Dermis microvascular lymphatic vessel endothelial cell (primary cell): Measurements from ENCODE around the gene PRDM16. TPM values are rescaled to one million over a fixed set of nuclear protein-coding genes. Genes with fewer than 3 reads are reported as not detected.
A peak's percentile ranks its signal among the peaks of the same experiment; 100 is the strongest.

ENCODE experiments used
- DNase-seq, 2 donors: peaks; one replicate each; pipeline versions ENCODE4 v3.0.0 to v3.0.0-alpha.2; 2010; ENCODE audit warnings: low read depth in 2 of 2
- total RNA-seq: library from RNA; depleted of rRNA; stranded (reverse); fragments of >200 nt; gene quantifications from 2 replicates; pipeline ENCODE4 v1.2.1, GENCODE V29; 2014

PRDM16 gene
- total RNA-seq, 1 donor from 2014 or later, result not detected

- no peak for DNase-seq
Observed at GRCh38 chr1:3408751-3409266, 339.8 kb downstream of the PRDM16 start.

DNA sequence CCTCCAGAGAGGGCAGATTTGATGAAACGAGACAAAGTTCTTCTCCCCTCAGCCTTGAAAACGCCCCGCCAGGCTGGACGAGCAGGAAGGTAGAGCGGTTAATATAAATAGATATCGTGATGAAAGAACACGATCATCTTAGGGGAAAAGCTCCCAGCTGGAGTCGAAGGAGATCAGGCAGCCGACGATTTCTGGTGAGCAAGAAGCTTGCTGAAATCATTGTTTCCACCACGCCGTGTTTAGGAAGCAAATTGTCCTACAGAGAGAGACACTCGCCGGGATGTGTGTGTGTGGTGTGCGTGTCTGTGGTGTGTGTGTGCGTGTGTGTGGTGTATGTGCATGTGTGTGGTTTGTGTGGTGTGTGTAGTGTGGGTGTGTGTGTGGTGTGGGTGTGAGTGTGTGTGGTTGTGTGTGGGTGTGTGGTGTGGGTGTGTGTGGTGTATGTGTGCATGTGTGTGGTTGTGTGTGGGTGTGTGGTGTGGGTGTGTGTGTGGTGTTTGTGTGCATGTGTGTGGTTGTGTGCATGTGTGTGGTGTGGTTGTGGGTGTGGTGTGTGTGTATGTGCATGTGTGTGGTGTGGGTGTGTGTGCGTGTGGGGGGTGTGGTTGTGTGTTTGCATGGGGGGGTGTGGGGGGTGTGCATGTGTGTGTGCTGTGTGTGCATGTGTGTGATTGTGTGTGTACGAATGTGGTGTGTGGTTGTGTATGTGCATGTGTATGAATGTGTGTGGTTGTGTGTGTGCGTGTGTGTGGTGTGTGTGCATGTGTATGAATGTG lies 340.6 kb downstream of the PRDM16 start:
- DNase-seq, result no peak

- peak; percentile 16 to 51 for DNase-seq
Observed at GRCh38 chr1:3410142-3410925, 341.3 kb downstream of the PRDM16 start.

- no peak for DNase-seq
Observed at GRCh38 chr1:3411806-3412205, 342.8 kb downstream of the PRDM16 start.

- no peak for DNase-seq
Observed at GRCh38 chr1:3412376-3412775, 343.4 kb downstream of the PRDM16 start.

GRCh38 chr1:3413975-3414710 lies 345.1 kb downstream of the PRDM16 start:
- no peak for DNase-seq

- peak; percentile 26 to 63 for DNase-seq
Observed at GRCh38 chr1:3415260-3416090, 346.5 kb downstream of the PRDM16 start.

GRCh38 chr1:3417082-3417739 lies 348.2 kb downstream of the PRDM16 start:
- DNase-seq, result no peak

GRCh38 chr1:3417934-3418333 lies 348.9 kb downstream of the PRDM16 start:
- no peak for DNase-seq

DNA sequence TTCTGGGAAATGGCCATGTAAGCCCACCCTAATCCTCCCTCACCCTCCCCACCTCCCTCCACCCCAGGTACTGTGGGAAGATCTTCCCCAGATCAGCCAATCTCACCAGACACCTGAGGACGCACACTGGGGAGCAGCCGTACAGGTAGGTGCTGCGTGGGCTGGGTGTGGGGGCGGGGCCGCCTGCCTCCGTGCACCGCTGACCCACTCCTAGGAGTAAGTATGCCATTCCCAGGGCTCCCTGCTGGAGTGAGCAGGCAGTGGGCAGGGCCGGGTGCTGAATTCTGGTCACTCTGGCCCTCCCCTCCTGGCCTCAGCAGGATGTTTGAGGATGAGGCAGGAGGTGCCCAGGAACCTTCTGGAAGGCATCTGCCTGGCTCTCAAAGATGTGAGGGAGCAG lies 349.6 kb downstream of the PRDM16 start:
- no peak for DNase-seq

DNA sequence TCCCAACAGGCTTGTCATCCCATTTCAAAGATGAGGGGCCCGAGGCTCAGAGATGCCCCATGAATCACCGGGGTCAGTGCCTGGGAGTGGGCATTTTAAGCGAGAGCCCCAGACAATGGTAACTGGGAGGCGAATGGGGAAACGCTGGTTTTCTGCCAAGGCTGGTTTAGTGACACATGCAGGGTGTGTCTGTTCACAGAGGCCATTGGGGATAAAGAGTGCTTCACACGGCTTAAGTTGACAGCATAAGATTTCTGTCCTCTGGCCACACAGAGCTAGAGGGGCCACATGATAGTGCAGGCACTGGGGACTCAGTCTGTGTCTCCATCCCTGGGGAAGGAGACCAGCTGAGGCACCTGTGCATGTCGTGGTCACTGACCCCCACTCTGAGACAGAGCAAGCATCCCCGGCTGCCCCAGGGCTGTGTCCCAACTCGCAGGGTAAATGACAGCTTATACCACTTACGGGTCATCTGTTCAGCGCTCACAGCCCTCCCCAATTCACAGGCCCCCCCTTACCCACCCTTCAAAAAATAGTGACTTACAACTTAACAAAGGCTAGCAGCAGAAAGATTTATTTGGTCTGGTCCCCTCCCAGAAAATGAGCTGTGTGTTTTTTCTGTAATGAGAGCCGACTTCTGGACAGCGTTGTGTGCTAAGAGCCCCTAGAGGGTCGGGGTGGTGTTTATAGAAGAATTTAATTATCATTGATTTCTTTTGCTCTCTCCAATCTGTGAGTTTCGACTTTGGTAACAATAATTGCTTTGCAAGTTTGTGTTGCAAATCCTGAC lies 350.6 kb downstream of the PRDM16 start:
- DNase-seq, result no peak

- no peak for DNase-seq
Observed at GRCh38 chr1:3420218-3420951, 351.4 kb downstream of the PRDM16 start.

DNA sequence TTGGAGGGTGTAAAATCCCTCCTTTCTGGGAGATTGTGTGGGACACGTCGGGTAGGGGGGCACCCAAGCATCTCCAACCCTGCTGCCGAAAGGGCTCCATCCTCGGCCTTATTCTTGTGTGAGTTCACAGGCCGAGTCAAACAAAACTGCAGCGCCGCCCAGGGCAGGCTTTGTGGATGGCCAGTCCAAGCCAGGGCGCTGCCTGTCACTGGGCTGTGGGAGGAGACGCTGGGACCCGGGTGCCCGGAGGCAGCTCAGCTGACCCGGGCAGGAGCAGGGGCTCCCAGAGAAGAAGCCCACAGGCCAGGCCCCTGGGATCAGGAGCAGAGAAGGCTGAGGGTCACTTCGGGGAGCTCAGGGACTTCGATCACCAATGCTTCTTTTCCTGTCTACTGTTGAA lies 353.6 kb downstream of the PRDM16 start:
- DNase-seq, result no peak

GRCh38 chr1:3423245-3423829 lies 354.3 kb downstream of the PRDM16 start:
- no peak for DNase-seq

- DNase-seq, result no peak
Observed at GRCh38 chr1:3423896-3424611, 355.1 kb downstream of the PRDM16 start.

- no peak for DNase-seq
Observed at GRCh38 chr1:3425486-3426215, 356.6 kb downstream of the PRDM16 start.

GRCh38 chr1:3426956-3427535 lies 358.0 kb downstream of the PRDM16 start:
- DNase-seq, result no peak
